Hematopoietic multipotent progenitor cell (in vitro differentiated cells): ENCODE results near the gene FA2H. TPM values are rescaled to one million over a fixed set of nuclear protein-coding genes. Genes with fewer than 3 reads are reported as not detected.

Experiments used
- DNase-seq, 3 donors: peaks; one replicate each; pipeline ENCODE4 v3.0.0-alpha.2; 2011 to 2015; ENCODE audit warnings: low read depth in 2 of 3, low spot score in 2 of 3
- total RNA-seq: library from RNA; depleted of rRNA; stranded (reverse); fragments of >200 nt; gene quantifications from one replicate; pipeline ENCODE4 v1.2.3, GENCODE V29; 2012

Gene FA2H
- total RNA-seq, 1 donor, result 0.81 TPM

GRCh38 chr16:74745109-74745615 lies 29.5 kb downstream of the FA2H start:
- no peak for DNase-seq

DNA sequence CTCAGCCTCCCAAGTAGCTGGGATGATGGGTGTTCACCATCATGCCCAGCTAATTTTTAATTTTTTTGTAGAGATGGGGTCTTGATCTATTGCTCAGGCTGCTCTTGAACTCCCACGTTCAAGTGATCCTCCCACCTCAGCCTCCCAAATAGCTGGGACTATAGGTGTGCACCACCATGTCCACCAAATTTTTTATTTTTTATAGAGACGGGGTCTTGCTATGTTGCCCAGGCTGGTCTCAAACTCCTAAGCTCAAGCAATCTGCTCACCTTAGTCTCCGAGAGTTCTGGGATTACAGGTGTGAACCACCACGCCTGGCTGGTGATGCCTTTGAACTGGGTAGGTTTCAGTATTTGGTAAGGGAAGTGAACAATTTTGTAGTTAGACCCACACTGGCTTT lies 30.1 kb downstream of the FA2H start:
- DNase-seq, result no peak

- DNase-seq, result no peak
These were observed 30.8 kb downstream of the FA2H start for GRCh38 chr16:74743668-74744299.

DNA sequence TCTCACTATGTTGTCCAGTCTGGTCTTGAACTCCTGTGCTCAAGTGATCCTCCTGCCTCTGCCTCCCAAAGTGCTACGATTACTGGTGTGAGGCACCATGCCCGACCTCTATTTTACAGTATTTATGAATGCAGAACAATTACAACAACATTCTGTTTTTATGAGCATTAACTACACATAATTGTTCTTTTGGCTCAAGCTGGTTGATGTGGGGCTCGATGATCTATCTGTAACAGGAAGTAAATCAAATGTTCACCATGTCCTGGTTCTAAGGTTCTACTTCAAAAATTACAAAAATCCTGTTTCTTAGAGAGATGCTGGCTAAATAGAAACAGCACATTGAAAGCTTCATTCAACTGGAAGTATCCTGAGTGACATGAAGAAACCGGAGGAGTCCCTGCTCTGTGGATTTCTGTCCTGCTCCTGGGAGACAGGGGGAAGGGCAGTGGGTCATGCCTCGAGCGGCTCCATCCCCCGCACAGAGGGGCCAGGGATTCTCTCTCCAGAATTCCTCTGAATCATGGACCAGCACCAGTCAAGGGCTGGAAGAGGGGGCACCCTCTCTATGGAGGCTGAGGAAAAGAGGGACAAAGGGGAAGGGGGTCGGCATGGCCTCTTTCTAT lies 31.5 kb downstream of the FA2H start:
- no peak for DNase-seq

DNA sequence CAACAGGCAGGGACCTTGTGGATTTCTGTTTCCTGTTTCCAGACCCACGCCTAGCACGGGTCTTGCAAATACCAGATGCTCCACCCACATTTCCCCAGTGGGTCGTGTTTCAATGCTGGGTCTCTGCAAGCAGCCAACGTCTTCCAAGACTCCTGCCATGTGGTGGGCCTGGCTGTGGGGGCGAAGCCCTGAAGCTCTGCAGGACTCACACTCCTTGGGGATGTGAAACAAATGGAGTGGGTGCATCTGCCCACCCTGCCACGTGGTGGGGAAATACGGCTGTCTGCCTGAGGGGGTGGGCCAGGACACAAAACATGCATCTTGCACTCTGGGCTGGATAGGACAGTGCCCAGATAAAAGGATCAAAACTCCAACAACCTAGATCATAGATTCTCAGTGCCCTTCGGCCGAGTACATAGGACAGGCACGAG lies 32.6 kb downstream of the FA2H start:
- no peak for DNase-seq

DNA sequence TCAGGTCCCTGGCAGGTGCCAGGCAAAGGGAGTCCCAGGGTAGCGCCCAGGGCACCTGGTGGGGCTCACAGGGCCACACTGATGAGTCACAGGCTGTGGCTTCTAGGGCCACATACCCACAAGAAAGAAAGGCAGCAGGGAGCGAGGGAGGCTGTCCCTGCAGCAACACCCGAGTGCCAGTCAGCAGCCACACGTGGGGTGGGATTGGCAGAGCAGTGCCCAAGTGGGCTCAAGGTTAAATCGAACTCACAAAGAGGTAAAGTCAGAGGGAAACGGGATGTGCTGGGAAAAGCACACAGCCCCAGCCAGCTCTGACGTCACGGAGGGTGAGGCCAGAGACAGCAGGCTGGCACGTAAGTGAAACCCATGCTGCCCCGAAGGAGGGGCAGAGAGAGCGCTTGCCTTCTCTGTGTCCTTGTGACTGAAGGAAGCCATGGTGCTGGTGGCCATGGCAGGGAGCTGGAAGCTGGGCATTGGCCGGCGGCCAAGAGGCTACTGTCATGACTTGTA lies 33.8 kb downstream of the FA2H start:
- no peak for DNase-seq

DNA sequence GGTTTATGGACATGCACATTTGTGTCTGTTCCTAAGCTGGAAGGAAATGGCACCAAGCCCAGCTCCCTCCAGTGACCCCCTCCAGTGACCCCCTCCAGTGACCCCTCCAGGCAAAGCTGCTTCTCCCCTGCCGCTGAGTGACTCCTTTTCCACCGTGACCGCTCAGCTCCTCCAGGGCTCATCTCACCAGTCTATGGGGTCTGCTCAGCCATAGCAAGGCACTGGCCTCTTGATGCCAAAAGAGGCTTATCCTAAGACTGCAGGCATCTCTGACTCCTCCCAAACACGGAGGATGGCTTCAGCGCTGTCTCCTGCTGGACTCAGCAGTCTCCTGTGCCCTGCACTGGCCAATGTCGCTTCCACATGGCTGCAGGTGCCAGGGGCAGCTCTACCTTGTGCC lies 35.3 kb downstream of the FA2H start:
- DNase-seq, result no peak

GRCh38 chr16:74738816-74739215 lies 35.8 kb downstream of the FA2H start:
- no peak for DNase-seq

DNA sequence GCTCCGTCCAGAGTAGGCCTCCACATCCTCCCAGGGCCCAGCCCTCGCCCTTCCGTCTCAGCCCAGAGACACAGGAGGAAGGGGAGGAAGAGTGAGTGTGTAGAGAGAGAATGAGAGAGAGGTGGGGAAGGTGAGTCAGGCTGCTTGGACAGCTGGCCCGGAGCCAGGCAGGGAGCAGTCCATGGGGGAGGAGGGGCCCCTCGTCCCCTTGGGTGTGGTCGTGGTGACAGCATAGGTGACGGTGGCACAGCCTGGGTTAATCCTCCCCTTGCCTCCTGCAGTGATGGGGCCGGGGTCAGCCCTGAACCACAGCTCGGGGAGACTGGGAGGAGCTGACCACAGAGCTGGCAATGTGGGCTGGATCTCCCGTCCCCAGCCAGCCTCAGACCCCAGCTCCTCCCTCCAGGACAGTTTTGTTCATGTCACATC lies 36.5 kb downstream of the FA2H start:
- no peak for DNase-seq

- DNase-seq, result no peak
These were observed 37.1 kb downstream of the FA2H start for GRCh38 chr16:74737521-74737920.

DNA sequence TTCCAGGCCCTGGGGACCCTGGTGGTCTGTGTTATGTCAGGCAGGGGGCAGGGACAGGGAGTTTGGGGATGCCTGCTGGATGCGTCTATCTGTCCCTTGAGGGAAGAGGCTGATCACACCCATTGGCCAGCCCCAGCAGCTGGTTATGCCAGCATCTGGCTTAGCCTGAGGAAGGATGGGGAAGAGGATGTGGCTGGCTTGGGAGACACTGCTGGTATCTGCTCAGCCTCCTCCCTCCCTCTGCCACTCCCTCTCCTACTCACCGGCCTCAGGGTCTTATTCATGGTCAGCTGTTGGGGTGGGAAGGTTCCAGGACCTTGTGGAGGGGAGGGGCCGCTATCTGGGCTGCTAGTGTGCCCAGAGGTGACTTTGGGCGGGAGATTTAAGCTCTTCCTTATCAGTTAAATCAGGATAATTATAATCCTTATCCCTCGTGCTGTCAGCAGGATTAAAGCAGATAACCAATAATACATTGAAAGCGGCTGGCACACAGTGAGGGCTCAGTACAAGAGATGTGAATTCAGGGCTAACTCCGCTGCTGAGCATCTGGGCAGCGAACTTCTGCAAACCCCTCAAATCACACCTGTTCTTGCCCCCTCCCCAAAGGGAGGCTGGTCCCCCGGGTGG lies 38.0 kb downstream of the FA2H start:
- DNase-seq, result no peak

GRCh38 chr16:74735554-74735953 lies 39.1 kb downstream of the FA2H start:
- DNase-seq, result no peak

DNA sequence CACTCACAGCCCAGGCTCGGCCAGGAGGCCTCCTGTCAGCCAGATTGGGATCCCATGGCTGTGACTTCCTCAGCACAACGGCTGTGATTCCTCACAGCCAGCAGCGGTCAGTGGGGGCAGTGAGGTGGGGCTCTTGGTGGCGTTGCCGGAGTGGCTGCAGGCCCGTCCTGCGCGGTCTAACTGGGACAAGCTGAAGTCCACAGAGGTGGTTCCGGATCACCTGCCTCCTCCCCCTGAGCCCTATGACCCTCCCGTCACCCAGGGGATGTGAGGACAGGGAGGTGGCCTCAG lies 39.5 kb downstream of the FA2H start:
- no peak for DNase-seq

- no peak for DNase-seq
These were observed 40.1 kb downstream of the FA2H start for GRCh38 chr16:74734361-74735161.

DNA sequence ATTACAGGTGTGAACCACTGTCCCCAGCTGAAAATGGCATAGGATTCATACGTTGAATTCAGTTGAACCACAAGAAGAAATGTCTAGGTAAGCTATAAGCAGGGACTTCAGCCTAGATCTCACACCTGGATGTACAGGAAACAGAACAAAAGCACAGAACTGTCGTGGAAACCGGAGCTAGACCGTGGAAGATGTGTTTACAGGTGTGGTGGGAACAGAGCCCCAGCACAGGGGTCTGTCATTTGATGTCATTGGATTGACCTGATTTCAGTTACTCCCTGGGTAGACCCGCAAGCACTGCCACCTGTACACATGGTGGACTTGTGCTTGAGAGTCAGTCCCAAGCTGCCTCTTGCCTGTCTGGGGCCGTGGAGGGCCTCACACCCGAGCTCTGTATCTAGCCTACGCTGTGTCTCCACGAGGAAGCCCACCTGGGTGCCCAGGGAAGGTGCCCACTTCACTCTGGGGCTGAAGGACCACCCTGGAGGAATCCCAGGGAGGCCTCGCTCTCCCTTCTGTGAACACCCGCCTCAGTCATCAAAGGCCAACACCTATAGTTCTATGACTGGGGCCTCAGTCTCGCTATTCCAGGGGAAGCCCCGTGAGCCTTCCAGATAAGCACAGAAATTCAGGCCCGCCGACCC lies 41.8 kb downstream of the FA2H start:
- no peak for DNase-seq

GRCh38 chr16:74731853-74732477 lies 42.7 kb downstream of the FA2H start:
- no peak for DNase-seq

DNA sequence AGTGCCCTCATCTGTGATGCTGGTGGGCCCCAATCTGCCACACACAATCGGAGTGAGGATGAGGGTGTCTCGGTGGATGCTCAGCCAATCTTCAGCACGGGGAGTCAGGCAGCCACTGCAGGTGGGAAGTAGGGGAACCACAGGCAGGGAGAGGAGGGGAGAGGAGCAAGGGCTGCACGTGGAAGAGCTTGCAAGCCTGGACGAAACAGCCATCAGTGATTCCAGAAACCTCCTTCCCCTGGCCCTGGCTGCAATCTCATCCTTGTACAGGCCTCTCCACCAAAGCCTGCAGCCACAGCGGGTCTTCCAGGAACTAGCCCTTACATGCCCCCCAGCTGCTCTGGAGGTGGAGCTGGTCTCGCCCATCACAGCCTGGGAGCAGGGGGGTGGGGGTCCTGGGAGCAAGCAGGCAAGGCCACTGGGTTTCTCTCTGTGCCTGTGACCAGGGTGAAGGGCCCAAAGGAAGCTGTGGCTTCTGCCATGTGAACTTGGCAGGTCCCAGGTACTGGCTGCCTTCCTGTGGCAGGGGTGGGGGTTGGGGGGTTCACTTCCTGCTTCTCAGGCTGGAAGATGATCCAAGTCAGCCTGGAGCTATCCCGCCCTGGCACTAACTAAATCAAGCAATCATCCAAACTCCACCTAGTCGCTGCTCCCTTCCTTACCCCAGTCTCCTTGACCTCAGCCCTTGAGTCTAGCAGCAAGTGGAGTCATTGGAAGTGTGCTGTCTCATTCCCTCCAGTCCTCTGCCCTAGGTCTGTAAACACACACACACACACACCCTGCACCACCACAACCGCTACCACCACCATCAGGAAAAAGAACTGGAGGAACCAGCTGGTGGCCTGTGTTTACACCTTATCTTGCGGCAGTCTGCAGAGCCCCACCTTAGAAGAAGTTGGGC lies 44.6 kb downstream of the FA2H start:
- DNase-seq, result peak in 2 of 3 donors; percentile 24 to 77

GRCh38 chr16:74727903-74728302 lies 46.7 kb downstream of the FA2H start:
- DNase-seq, result no peak

- peak in 1 of 3 donors; percentile 28 for DNase-seq
These were observed 47.9 kb downstream of the FA2H start for GRCh38 chr16:74726716-74727115.
